ENCODE results near the gene AMOTL2. TPM values are rescaled to one million over a fixed set of nuclear protein-coding genes. Genes with fewer than 3 reads are reported as not detected.

The AMOTL2 gene
- polyA plus RNA-seq, 1 of the 3 experiments (the other 2 are of a cell fraction) = 185 TPM

DNA sequence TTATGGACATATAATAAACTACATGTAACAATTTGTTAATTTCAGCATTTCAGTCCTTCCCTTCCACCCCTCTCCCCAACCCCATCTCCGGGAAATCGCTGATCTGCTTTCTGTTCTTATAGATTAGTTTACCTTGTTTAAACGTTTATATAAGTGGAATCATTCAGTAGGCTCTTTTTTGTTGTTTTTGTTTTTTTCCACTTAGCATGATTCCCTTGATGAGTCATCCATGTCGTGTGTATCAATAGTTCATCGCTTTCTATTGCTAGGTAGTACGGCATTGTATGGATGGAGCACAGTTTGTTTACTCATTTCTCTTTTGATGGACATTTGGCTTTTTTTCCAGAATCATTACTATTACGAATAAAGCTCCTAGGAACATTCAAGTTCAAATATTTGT lies 23.5 kb upstream of the AMOTL2 start (continued):
- TF ChIP-seq, protein P1, sequence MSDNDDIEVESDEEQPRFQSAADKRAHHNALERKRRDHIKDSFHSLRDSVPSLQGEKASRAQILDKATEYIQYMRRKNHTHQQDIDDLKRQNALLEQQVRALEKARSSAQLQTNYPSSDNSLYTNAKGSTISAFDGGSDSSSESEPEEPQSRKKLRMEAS (IDR thresholded peaks at IDR 0.05; ENCODE audit: low read depth) = no peak
- no peak for TF ChIP-seq RXRA (IDR thresholded peaks at IDR 0.05; ENCODE audit: borderline replicate concordance, low read depth)
- TF ChIP-seq TAF1 (IDR thresholded peaks at IDR 0.05; ENCODE audit: borderline replicate concordance, low read depth, low read length) = no peak
- TF ChIP-seq RAD21 (IDR thresholded peaks at IDR 0.05; ENCODE audit: low read length) = no peak

DNA sequence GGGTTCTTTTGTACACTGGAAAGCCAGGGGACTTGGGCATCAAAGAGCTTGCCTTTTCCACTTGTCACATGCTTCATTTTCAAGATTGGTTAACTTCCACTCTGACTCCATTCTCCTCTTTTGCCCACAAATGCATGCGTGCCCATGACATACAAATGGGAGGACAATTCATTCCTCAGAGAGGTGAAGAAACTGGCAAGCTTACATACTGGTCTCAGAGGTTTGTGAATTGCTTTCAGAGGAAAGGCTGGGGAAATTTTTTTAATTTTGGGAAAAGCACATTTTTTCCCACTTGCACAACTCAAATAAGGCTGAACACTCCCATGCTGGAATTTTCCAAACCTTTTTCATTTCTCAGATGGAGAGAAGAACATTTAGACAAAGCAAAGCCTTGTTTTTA lies 20.9 kb upstream of the AMOTL2 start:
- POLR2A ChIA-PET = no interaction called here
- no peak for TF ChIP-seq EP300 (IDR thresholded peaks at IDR 0.05; ENCODE audit: borderline replicate concordance in 1 of 2, low read depth in 1 of 2, low read length in 1 of 2)
- TF ChIP-seq ELF1 (IDR thresholded peaks at IDR 0.05) = no peak
- no peak for TF ChIP-seq FOXM1 (IDR thresholded peaks at IDR 0.05; ENCODE audit: low read depth)
- TF ChIP-seq RAD21 (IDR thresholded peaks at IDR 0.05; ENCODE audit: low read length) = no peak
- TF ChIP-seq GATA2 (CRISPR knock-in tag; IDR thresholded peaks at IDR 0.05) = no peak
- TF ChIP-seq SMC3 (IDR thresholded peaks at IDR 0.05; ENCODE audit: low read depth, low read length) = no peak
- TF ChIP-seq RCOR1 (IDR thresholded peaks at IDR 0.05; ENCODE audit: low read length) = no peak
- TF ChIP-seq, protein P2, sequence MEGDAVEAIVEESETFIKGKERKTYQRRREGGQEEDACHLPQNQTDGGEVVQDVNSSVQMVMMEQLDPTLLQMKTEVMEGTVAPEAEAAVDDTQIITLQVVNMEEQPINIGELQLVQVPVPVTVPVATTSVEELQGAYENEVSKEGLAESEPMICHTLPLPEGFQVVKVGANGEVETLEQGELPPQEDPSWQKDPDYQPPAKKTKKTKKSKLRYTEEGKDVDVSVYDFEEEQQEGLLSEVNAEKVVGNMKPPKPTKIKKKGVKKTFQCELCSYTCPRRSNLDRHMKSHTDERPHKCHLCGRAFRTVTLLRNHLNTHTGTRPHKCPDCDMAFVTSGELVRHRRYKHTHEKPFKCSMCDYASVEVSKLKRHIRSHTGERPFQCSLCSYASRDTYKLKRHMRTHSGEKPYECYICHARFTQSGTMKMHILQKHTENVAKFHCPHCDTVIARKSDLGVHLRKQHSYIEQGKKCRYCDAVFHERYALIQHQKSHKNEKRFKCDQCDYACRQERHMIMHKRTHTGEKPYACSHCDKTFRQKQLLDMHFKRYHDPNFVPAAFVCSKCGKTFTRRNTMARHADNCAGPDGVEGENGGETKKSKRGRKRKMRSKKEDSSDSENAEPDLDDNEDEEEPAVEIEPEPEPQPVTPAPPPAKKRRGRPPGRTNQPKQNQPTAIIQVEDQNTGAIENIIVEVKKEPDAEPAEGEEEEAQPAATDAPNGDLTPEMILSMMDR (IDR thresholded peaks at IDR 0.05) = no peak
- no peak for TF ChIP-seq RFX5 (IDR thresholded peaks at IDR 0.05; ENCODE audit: low read length)
- no peak for TF ChIP-seq TAF1 (IDR thresholded peaks at IDR 0.05; ENCODE audit: borderline replicate concordance, low read depth, low read length)
- no peak for TF ChIP-seq FOSL2 (IDR thresholded peaks at IDR 0.05; ENCODE audit: borderline replicate concordance, low read depth)
- TF ChIP-seq, protein P3, sequence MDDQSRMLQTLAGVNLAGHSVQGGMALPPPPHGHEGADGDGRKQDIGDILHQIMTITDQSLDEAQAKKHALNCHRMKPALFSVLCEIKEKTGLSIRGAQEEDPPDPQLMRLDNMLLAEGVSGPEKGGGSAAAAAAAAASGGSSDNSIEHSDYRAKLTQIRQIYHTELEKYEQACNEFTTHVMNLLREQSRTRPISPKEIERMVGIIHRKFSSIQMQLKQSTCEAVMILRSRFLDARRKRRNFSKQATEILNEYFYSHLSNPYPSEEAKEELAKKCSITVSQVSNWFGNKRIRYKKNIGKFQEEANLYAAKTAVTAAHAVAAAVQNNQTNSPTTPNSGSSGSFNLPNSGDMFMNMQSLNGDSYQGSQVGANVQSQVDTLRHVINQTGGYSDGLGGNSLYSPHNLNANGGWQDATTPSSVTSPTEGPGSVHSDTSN (IDR thresholded peaks at IDR 0.05) = no peak
- TF ChIP-seq, protein P4, sequence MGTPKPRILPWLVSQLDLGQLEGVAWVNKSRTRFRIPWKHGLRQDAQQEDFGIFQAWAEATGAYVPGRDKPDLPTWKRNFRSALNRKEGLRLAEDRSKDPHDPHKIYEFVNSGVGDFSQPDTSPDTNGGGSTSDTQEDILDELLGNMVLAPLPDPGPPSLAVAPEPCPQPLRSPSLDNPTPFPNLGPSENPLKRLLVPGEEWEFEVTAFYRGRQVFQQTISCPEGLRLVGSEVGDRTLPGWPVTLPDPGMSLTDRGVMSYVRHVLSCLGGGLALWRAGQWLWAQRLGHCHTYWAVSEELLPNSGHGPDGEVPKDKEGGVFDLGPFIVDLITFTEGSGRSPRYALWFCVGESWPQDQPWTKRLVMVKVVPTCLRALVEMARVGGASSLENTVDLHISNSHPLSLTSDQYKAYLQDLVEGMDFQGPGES (IDR thresholded peaks at IDR 0.05; ENCODE audit: low read depth, low read length) = no peak
- TF ChIP-seq RXRA (IDR thresholded peaks at IDR 0.05; ENCODE audit: borderline replicate concordance, low read depth) = no peak
- TF ChIP-seq FOXJ3 (CRISPR knock-in tag; IDR thresholded peaks at IDR 0.05) = no peak
- TF ChIP-seq NFIC (IDR thresholded peaks at IDR 0.05; ENCODE audit: borderline replicate concordance) = no peak
- TF ChIP-seq, protein P5, sequence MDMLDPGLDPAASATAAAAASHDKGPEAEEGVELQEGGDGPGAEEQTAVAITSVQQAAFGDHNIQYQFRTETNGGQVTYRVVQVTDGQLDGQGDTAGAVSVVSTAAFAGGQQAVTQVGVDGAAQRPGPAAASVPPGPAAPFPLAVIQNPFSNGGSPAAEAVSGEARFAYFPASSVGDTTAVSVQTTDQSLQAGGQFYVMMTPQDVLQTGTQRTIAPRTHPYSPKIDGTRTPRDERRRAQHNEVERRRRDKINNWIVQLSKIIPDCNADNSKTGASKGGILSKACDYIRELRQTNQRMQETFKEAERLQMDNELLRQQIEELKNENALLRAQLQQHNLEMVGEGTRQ (IDR thresholded peaks at IDR 0.05; ENCODE audit: borderline replicate concordance, low read depth, low read length) = no peak
- TF ChIP-seq GABPA (IDR thresholded peaks at IDR 0.05; ENCODE audit: low read depth) = no peak

More for the DNA sequence above, 20.9 kb upstream of the AMOTL2 start:
- no peaks in the 10 kb centered on the region for H3K9me3 ChIP-seq
- H3K4me3 ChIP-seq (ENCODE audit: low read depth in 2 of 2, low read length in 1 of 2) = no peak overlapping the region
- H3K9ac ChIP-seq = no peak overlapping the region
- no peaks in the 10 kb centered on the region for H3F3A ChIP-seq (replicated peaks; ENCODE audit: insufficient read depth)
- no peaks in the 10 kb centered on the region for H3K27me3 ChIP-seq (ENCODE audit: insufficient read depth)
- CTCF ChIA-PET = interaction anchor here (1.7 kb wide), 1 partner anchor 79 kb away, joined by 5 read pairs; no protein-coding TSS in a partner anchor
- no peak overlapping the region for H3K27ac ChIP-seq (ENCODE audit: low read depth in 2 of 2, low read length in 1 of 2)
- no peak overlapping the region for H3K4me2 ChIP-seq
- H4K20me1 ChIP-seq (ENCODE audit: insufficient read depth) = no peaks in the 10 kb centered on the region
- WGBS (ENCODE audit: low lambda C conversion rate) = 100% methylated on average over 1 of the region's 1 CpG
- H3K36me3 ChIP-seq (replicated peaks in 1 of 2; ENCODE audit: control insufficient read depth in 1 of 2, insufficient read depth in 2 of 2, low read length in 1 of 2) = no peaks in the 10 kb centered on the region
- DNase-seq = no peak
- no peaks in the 10 kb centered on the region for H3K79me2 ChIP-seq (ENCODE audit: insufficient read depth)
- H2AFZ ChIP-seq (ENCODE audit: low read depth) = no peak overlapping the region
- H3K9me2 ChIP-seq = no peaks in the 10 kb centered on the region
- H3K4me1 ChIP-seq (ENCODE audit: control insufficient read depth in 1 of 2, insufficient read depth in 2 of 2, low read depth in 1 of 2, low read length in 1 of 2) = peaks cover 0 to 3% of the 10 kb centered on the region in 2 experiments; a peak in 1 of 4 replicates

All from SK-N-SH (cell line).